Fibroblast of skin of abdomen (primary cell): ENCODE measurements around the gene COMMD6. TPM values are rescaled to one million over a fixed set of nuclear protein-coding genes. Genes with fewer than 3 reads are reported as not detected.
"Not testable (repeated sequence)": the region's sequence is repeated elsewhere in the genome, so short reads cannot be mapped to it uniquely, and the experiment has no call there.

Experiments
- DNase-seq: peaks from one replicate; pipeline ENCODE4 v3.0.0-alpha.2; 2013
- polyA plus RNA-seq, 2 experiments: library from polyadenylated mRNA; unstranded; fragments of 120-200 nt; gene quantifications; one replicate each; pipeline ENCODE4 v1.2.1, GENCODE V29; 2013; ENCODE audit not compliant: insufficient read length in 2 of 2

COMMD6 gene
- 175 TPM for polyA plus RNA-seq (2013, experiment 1 of 2; ENCODE audit: insufficient read length)
- 186 TPM for polyA plus RNA-seq (2013, experiment 2 of 2; ENCODE audit: insufficient read length)

DNA sequence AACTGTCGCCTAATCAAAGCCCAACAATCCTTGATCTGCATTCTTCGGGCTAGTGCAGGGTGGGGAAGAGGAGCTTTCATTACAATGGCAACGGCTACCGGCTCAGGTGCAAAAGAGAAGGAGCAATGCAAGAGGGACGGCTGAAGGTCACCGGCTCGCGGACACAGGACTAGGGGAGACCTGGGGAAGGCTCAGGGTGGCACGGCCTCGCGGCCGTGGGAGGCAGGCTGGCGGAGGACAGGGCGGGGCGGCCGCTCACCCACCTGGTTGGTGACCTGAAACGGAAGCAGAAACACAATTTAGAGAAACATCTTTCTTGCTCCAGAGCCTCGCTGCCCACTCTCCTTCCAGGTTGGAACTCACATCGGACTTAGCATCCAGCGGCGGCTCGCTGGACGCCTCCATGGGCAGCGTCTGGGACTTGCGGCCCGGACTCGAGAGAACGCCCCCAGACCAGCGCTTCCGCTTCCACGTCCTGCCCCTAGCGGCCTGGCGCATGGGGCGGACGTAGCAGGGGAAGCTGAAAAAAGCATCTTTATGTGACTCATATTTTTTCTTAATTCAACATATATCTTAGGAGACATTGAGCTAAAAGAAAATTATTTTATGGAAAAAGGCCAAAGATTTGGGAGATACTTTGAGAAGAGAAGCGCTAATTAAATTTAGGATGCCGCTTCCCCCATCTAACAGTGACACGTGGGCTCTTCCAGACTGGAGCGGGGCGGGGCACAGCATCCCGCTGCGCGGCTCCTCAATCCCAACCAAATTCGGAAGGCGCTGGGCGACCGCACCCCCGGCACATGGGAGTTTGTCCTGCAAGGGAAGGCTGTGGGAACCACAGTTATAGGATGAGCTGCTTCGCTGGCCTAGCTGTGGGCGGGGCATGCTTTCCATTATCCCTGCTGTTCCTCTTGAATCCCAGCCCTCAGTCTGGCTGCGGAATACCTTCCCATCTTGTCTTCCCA lies at the start of gene COMMD6:
COMMD6 (minus strand) TSS at position 441 of the 965 bp plus-strand sequence; CDS start at position 405, 36 bp downstream.
- peak; percentile 91 for DNase-seq

DNA sequence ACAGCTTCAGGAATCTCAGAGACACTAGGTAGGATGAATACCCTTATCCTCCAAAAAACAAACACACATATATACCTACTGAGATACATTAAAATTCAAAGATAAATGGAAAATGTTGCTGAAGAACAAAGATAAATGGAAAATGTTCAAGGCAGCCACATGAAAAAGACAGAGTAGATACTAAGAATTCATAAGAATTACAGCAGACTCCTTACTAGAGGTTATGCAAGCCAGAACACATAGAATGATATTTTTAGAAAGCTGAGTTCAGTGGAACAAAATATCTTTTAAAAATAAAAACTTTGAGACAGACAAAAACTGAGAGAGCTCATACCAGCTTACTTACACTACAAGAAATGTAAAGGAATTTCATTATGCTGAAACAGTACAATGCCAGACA lies 47.5 kb upstream of the COMMD6 start:
- no peak for DNase-seq

DNA sequence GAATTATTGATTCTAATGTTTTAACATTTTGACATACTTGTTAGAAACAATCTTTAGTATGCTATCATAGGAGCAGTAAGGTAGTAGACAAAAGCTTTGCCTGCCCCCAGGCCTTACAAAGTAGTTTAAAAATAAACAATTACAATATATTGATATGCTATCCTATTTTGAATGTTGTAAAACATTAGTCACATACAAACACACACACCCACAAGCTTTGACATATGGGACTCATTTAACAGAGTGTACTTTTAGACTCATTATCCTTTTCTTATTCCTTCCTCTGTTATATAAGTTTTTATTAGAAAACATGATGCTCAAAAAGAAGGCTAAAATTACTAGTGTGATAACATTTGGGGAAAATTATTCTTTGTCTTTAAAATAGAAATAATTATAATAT lies 45.5 kb upstream of the COMMD6 start:
- no peak for DNase-seq

DNA sequence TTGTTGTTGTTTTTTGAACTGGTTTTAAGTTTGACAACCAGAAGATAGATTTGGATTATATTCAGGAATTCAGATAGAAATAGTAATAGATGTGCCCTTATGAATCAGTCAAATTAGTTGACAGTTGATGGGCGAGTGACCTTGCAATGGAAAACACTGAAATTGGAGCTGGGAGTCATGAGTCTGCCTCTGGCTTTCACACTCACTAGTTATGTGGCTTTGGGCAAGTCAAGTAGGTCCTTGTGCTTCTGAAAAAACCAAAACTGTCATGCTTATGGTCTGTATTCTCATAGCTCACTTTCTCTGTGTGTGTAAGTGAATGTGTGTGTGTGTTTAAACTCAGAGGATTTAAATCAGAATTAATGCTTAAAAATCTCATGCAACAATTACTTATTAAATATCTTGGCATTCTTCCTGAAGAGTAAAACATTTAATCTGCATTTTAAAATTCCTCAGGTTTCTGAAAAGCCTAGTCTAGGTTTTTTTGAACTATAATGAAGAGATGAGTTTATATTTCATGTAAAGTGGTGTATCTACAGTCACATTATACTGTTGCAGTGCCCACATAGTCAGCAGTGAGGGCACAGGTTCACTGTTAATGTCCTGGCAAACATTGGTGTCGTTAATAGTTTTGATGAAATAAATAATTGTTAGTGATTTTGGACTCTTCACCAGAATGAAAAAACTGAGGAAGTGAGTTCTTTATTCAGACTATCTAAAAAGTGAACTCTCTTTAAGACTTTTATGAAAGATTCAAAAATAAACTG lies 44.4 kb upstream of the COMMD6 start:
- DNase-seq = peak; percentile 4

DNA sequence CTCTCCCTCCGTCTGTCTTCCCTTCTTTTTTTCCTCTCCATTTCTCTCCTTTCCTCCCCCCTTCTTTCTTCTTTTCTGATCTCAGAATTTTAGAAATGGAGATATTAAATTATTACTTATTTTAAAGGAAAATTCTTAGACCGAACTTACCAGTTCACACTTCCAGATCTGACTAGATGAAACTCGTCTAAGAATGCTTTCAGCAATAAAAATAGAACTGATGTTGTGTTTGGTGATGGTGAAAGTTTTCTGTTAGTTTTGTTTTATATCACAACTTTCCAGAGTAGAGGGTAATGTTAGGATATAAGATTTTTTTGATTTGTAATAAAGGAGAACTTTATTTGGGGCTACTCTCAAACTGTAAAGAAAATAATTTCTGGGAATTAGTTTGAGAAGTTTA lies 41.9 kb upstream of the COMMD6 start:
- DNase-seq = no peak

DNA sequence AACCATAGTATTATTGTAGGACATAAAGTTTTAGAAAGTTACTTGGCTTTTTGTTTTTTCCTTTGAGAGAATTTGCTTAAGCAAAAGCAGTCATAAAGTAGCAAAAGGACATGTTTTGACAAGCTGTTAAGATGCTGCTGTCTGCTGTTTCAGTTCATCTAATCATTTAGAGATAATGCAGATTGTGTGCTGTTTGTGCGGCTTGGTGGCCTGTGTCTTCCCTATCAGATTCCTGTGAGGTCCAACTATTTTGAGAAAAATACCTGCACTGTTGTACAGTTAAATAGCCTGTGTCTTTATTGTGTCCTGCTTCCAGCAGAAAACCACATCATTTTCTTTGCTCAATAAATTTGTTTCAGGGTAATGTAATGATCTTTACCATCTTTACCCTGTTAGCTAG lies 31.9 kb upstream of the COMMD6 start:
- no peak for DNase-seq

DNA sequence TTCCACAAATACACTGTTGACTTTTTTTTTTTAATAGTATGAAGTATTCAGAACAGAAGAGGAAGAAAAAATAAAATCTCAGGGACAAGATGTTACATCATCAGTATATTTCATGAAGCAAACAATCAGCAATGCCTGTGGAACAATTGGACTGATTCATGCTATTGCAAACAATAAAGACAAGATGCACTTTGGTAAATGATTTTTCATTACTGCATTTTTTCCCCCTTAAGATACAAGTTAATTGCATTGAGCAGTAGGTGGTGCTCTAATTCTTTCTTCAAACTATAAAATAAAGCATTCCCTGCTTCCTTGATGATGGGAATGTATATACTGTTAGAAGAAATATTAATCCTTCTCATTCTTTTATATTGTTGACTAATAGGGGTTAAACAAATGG lies 29.0 kb upstream of the COMMD6 start:
- DNase-seq = peak; percentile 54

DNA sequence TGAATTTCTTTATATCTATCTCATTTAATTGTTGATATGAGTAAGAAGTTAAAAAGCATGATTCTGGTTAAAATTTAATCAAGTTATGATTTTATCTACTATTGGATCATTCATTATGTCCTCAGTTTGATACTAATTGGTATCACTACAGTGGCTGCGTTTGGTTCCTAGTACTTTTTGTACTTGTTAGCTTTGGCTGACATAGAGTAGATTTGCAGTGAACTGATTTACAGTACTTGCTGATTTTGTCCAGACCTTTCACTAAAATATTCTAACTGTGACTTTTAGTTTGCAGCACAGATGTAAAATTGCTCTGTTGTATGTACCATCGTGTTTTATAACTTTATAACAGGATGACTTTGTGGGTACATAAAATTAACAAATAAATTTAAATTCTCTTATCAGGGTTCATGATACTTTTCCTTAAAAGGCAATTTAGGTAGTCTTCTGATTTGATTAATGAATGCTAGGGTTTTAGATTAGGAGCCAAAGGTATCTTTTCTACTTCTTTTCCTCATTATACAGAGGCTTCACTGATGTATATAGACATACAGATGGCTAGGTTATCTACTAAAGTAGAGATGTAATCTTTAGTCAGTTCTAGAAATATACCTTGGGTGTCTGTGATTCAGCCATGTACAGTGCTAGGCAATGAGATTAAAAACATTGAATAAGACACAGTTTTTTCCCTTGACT lies 20.7 kb upstream of the COMMD6 start:
- no peak for DNase-seq

DNA sequence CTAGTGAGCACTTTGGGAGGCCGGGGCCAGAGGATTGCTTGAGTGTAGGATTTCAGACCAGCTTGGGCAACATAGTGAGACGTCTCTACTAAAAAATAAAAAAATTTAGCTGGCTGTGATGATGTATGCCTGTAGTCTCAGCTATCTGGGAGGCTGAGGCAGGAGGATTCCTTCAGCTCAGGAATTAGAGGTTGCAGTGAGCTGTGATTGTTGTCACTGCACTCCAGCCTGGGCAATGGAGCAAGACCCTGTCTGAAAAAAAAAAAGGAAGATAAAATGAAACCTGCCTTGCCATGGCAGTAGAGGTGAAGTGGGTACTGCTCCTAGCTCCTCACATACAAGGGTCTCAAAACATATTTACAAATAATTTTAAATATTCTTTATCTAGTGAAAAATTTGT lies 19.3 kb upstream of the COMMD6 start:
- no peak for DNase-seq

DNA sequence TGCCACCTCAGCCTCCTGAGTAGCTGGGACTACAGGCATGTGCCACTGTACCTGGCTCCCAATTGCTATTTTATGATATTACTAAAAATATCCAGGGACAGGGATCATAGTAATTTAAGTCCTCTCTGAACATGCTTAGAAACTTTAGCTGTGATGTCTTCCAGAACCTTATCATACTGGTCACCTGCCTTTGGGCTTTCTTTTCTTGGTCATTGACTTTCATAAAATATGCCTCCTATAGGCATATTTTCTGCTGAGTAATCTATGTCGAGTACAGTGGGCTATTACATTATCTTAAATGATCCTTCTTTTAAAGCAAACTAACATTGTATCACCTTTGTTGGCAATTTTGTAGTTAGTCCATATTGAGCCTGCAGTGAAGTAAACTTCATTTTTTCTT lies 18.2 kb upstream of the COMMD6 start:
- DNase-seq = no peak

DNA sequence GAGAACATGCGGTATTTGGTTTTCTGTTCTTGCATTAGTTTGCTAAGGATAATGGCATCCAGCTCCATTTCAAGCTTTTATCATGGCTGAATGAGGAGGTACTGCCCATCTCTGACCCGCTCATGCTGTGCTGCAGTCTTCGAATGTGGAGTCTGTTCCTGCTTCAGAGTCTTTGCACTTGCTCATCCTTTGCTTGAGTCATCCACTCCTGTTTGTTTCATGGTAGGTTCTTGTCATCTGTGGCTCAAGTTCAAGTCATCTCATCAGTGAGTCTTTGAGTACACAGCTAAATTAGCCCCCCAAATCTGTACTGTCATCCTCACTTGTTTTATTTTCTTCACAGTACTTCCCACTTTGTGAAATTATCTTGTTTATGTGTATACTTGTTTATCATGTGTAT lies 17.3 kb upstream of the COMMD6 start:
- DNase-seq = no peak

DNA sequence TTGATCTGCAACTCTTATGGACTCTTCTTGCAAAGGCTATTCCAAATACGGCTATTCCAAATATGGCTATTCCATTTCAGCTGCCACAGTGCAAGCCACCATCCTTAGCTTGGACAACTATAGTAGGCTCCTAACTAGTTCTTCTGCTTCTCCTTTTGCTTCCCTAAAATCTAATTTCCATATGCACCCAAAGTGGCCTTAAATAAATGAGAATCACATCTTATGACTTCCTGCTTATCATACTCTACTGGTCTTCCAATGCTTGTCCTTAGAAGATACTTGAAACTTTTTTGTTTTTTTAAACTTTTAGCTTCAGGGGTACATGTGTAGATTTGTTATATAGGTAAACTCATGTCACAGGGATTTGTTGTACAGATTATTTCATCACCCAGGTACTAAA lies 16.8 kb upstream of the COMMD6 start:
- no peak for DNase-seq

DNA sequence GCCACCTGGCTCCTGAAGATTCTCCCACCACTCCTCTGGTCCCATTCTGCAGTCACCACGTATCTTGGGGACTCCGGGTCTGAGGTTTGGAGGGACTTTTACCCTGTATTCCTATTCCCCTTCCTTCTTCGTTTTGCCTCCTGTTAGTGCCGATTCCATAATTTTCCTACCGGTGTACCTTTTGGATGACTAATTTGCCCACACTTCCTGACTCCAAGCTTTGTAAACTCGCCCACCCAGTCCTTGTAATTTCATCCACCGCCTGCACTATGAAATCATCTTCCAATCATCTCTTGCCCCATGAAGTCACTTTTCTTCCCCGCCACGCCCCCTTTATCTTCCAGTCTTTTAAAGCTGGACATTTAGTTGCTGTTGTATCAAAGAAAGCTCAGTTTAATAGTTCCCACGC lies 12.5 kb upstream of the COMMD6 start:
- DNase-seq = peak; percentile 64

DNA sequence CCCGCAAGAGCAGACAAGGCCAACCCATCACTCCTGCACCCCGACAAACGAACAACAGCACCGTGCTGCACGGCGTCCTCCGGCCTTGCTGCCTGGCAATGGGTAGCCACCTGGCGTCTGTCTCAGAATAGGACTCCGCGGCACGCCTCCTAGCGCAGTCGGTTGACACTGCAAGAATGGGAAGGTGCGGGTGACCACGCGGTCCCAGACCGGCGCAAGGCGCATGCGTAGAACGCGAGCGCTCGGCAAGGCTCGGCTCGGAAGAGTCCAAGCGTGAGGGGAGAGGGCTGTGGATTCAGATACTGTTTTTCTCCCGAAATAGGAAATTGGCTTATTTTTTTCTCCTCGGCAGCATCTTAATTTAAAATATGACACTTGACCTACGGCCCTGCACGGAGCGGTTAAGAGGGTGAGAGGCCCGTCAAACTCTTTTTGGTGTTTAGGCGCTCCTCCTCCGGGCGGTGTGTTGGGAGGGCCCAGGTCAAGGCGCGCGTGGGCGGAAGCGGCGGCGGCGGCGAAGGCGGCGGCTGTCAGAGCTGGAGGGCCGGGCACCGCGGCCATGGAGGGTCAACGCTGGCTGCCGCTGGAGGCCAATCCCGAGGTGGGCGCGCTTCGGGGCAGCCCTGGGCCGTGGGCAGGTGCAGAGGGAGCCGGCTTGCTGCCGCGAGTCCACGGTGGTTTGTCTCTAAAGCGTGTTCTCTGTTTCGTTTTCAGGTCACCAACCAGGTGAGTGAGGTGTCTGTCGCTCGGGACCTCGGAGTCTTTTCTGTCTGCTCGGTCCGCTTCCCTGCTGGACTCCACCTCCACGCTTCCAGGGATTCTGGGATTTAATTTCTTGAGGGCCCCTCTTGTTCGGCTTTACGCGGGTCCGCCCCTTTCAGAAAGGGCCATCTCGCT lies 11.9 kb upstream of the COMMD6 start, which contains the start of gene UCHL3:
UCHL3 (plus strand) TSS at position 530 of the 897 bp plus-strand sequence; CDS start at position 560, 30 bp downstream.
- DNase-seq = peak; percentile 94

DNA sequence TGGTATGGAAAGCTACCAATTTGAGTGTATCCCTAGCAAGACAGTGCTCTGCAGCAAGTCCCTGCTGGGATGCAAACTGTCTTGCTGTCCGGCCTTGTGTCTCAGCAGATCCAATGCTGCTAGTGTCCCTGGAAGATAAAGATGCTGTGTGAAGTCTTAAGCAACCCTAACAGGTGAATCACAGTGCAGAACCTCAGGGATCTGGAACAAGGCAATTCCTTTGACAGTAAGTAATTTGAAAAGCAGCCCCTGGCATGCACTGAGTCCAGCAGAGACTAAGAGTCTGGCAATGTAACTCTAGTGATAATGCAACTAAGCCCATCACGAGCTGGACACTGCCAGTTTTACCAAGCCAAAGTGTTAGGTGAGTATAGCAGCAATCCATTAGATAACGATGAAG lies 10.3 kb upstream of the COMMD6 start:
- no peak for DNase-seq

DNA sequence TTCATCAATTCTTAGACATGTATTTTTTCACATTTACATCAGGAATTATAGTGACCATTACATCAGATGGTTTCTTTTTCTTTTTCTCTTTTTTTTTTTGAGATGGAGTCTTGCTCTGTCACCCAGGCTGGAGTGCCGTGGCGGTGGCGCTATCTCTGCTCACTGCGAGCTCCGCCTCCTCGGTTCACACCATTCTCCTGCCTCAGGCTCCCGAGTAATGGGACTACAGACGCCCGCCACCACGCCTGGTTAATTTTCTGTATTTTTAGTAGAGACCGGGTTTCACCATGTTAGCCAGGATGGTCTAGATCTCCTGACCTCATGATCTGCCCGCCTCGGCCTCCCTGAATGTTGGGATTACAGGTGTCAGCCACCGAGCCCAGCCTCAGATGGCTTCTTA lies 7.7 kb upstream of the COMMD6 start:
- DNase-seq = not testable (repeated sequence)

DNA sequence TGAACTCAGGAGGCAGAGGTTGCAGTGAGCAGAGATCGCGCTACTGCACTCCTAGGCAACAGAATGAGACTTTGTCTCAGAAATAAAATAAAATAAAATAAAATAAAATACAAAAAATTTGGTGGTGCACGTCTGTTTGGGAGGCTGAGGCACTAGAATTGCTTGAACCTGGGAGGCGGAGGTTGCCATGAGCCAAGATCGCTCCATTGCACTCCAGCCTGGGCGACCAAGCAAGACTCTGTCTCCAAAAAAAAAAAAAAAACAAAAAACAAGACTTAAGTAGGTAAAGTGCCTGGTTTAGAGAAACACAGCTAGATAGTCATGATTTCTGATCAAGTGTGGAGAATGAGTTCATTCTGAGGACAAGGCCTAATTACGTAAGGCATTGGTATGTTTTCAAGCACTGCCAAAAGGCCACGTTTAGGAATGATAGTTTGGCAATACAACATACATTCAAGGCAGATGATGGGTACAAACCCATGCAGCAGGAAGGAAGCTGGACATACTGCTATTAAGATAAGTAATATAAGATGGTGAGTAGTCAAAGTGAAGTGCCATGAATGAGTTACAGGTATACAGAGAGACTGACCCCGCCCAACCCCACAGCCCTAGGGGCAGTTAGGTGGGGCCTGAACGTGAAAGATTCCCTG lies 7.2 kb upstream of the COMMD6 start:
- peak; percentile 84 for DNase-seq

DNA sequence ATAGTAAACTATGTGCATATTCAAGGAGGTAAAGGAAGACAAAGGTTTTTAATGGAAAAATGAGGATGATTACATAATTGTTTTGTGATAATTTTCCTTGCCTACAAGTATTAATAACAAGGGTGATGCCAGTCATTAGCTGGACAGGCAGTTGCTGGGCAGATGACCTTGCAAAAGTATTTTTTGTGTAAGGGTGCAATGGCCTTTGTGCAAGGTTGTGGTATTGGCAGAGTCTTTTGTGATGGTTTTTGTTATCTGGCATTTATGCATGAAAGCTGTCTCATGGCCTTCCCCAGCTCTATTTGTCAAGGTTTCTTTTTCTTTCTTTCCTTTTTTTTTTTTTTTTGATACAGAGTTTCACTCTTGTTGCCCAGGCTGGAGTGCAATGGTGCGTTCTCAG lies 4.3 kb upstream of the COMMD6 start:
- DNase-seq = no peak

DNA sequence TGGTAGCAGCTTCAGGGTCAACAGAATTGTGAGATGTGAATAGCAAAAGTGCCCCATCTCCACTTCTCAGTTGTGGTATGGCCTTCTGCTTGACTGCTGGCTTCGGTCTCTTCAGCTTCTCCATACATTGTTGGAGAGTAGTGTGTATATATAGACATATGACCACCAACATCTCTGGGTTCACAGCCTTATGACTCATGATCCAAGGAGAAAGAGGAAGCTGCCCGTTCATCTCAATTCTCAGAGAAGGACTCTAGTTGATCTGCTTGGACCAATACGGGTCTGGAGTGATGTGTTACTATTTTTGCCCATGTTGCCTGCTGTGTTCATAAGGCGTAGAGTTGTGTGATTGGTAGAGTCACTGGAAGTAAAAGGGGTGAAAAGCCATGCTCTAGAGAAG lies 3.6 kb upstream of the COMMD6 start:
- DNase-seq = no peak

DNA sequence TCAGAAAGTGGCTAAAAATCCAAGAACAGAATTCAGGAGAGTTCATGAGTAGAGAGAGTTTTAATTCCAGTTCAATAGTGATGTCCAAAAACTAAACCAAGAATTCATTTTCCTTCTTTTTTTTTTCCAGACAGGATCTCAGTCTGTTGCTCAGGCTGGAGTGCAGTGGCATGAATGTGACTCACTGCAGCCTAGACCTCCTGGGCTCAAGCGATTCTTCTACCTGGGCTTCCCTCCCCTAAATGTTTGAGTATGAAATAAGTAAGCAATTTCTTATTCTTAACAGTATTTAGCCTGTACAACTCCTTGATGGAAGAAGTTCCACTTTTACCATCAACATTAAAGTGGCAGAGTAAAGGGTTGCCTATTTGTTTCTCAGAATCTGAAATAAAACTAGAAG lies 3.8 kb downstream of the COMMD6 start:
- DNase-seq = no peak

DNA sequence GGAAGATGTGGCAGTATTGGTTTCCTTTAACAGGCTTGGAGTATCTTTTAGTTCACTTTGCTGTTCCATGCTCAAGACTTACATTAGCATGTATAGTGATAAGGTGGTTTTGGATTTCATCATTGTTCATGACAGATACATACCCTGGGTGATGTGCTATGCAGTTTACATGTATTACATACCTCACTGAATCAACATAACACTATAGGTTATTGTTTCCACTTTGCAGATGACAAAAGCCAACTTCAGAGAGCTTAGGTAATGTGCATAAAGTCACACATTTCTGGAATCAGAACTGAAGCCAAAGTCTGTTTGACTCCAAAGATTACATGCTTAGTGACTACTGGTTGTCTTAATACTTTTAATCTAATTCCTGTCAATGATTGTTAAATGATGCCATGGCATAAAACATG lies 7.1 kb downstream of the COMMD6 start:
- DNase-seq = no peak
